K562 (cell line): Measurements from ENCODE around the gene ZMYND15. TPM values are rescaled to one million over a fixed set of nuclear protein-coding genes. Genes with fewer than 3 reads are reported as not detected.

Experiments used
- ATAC-seq: fragments of 200-7000 bp; cut with Tn5 transposase; 3 replicates; pipeline ENCODE4 v1.9.1; 2020; ENCODE audit warnings: moderate library complexity
- BruUV-seq: library from RNA; stranded (reverse); fragments of 400-500 nt; replicated peaks from 2 replicates; lab custom pipeline; 2021; lab: Mats Ljungman, UMichigan
- CTCF ChIA-PET: fragments of 300-600 bp; formaldehyde crosslinking; extraction: SDS; loops from one replicate; lab custom pipeline; 2021; ENCODE audit warnings: low intra/inter-chr PET ratio; lab: Yijun Ruan, JAX
- POLR2A ChIA-PET: fragments of 300-600, 350-650 bp; sonication (Branson Sonifier 250); formaldehyde crosslinking; extraction: SDS; loops from one replicate; lab custom pipeline; 2021; ENCODE audit warnings: antibody characterized with exemption, inconsistent platforms; lab: Yijun Ruan, JAX
- DNase-seq, 4 experiments: peaks; one replicate each; pipeline versions ENCODE4 v3.0.0 to v3.0.0-alpha.2; 2011 to 2018; ENCODE audit warnings: low spot score in 3 of 4, mixed read lengths in 3 of 4; ENCODE audit errors: extremely low read depth in 1 of 4
- FAIRE-seq: peaks from 2 replicates; lab custom pipeline; 2011; peaks lifted over from hg19 to GRCh38; lab: Jason Lieb, UNC
- H2AFZ ChIP-seq: 2 replicates; pipeline ENCODE4 v1.6.0; 2011; ENCODE audit warnings: low read depth, low read length, control low read depth, inconsistent platforms
- H3K27ac ChIP-seq: fragments of 200-600 bp; 3 replicates; pipeline ENCODE4 v1.8.0; 2011; ENCODE audit warnings: low read depth, mild to moderate bottlenecking, control low read depth, inconsistent platforms, low read length, moderate library complexity, mixed read lengths; ENCODE audit errors: extremely low read depth
- H3K27me3 ChIP-seq, 2 experiments: fragments of 300-600 bp in 1 of 2; 2 replicates in 1 of 2; 3 replicates in 1 of 2; pipeline versions ENCODE4 v1.6.0 to v1.8.0; 2011; ENCODE audit warnings: inconsistent platforms in 2 of 2, low read length in 2 of 2, mild to moderate bottlenecking in 1 of 2, mixed read lengths in 1 of 2, moderate library complexity in 1 of 2; ENCODE audit not compliant: control insufficient read depth in 2 of 2, insufficient read depth in 2 of 2
- H3K36me3 ChIP-seq: fragments of 300-600 bp; 3 replicates; pipeline ENCODE4 v1.8.0; 2011; ENCODE audit warnings: mild to moderate bottlenecking, low read length, inconsistent platforms; ENCODE audit not compliant: control insufficient read depth, insufficient read depth
- H3K4me1 ChIP-seq, 2 experiments: fragments of 200-600 bp in 1 of 2; replicated peaks in 1 of 2; 2 replicates in 1 of 2; 3 replicates in 1 of 2; pipeline versions ENCODE4 v1.5.1 to v1.8.0; 2011; ENCODE audit warnings: inconsistent platforms in 2 of 2, low read length in 2 of 2, mild to moderate bottlenecking in 1 of 2, mixed read lengths in 1 of 2, moderate library complexity in 1 of 2; ENCODE audit not compliant: control insufficient read depth in 2 of 2, insufficient read depth in 2 of 2
- H3K4me2 ChIP-seq: 2 replicates; pipeline ENCODE4 v1.6.1; 2011; ENCODE audit warnings: low read length, control low read depth, inconsistent platforms, mixed read lengths; ENCODE audit not compliant: insufficient read depth
- H3K4me3 ChIP-seq: fragments of 200-600 bp; sonication (generic), shearing (Covaris generic); 2 replicates; pipeline ENCODE4 v1.5.1; 2016; ENCODE audit warnings: control low read depth, inconsistent platforms
- H3K79me2 ChIP-seq: fragments of 200-600 bp; 3 replicates; pipeline ENCODE4 v1.8.0; 2011; ENCODE audit warnings: low read length, inconsistent platforms; ENCODE audit not compliant: control insufficient read depth, insufficient read depth
- H3K9ac ChIP-seq, 2 experiments: 2 replicates each; pipeline versions ENCODE4 v1.6.0 to v1.6.1; 2011; ENCODE audit warnings: low read depth in 2 of 2, low read length in 2 of 2, control low read depth in 1 of 2, inconsistent platforms in 1 of 2, mild to moderate bottlenecking in 1 of 2, mixed read lengths in 1 of 2; ENCODE audit not compliant: insufficient read depth in 1 of 2
- H3K9me1 ChIP-seq: one replicate; pipeline ENCODE4 v1.6.0; 2011; ENCODE audit warnings: inconsistent platforms, mild to moderate bottlenecking, low read length, moderate library complexity; ENCODE audit not compliant: control insufficient read depth, insufficient read depth
- H3K9me3 ChIP-seq: replicated peaks from 2 replicates; pipeline ENCODE4 v1.5.1; 2011; ENCODE audit warnings: low read depth, low read length, inconsistent platforms; ENCODE audit not compliant: control insufficient read depth, insufficient read depth
- H4K20me1 ChIP-seq: replicated peaks from 2 replicates; pipeline ENCODE4 v1.6.1; 2011; ENCODE audit warnings: low read length, inconsistent platforms, mixed read lengths; ENCODE audit not compliant: control insufficient read depth, insufficient read depth
- NFIC ChIP-seq: fragments of 450-650 bp; IDR thresholded peaks from 2 replicates; pipeline ENCODE4 v1.6.1; 2017; ENCODE audit warnings: mild to moderate bottlenecking, inconsistent platforms
- ZBTB49 ChIP-seq: sonication (generic); formaldehyde crosslinking; IDR thresholded peaks from 2 replicates; pipeline ENCODE4 v1.8.0; 2022; ENCODE audit warnings: missing genetic modification reagents, mild to moderate bottlenecking, borderline replicate concordance
- WGBS: fragments of 100-300 bp; shearing (Covaris generic); methylation state at CpG from one replicate; pipeline ENCODE4 v1.1.6; 2016; ENCODE audit warnings: low coverage, mixed read lengths; ENCODE audit not compliant: insufficient coverage; ENCODE audit errors: missing lambda C conversion rate; 5-methylcytosine and 5-hydroxymethylcytosine counted together
- in situ Hi-C: fragments of 300-500 bp; cut with MboI; formaldehyde crosslinking; loops from 4 replicates; pipeline ENCODE4 v1.15.0; 2018; ENCODE audit warnings: inconsistent platforms, mixed read lengths
- intact Hi-C: fragments of 100-400 bp; cut with micrococcal nuclease; formaldehyde crosslinking; loops from 2 replicates; pipeline ENCODE4 v1.14.2; 2022
- polyA plus RNA-seq, 8 experiments: library from polyadenylated mRNA; depleted of rRNA in 4 of 8; stranded (reverse) in 5 of 8; unstranded in 3 of 8; fragments of >200 nt; fragmentation: Nextera tagmentation in 2 of 8; fragmentation: Illumina TruSeq in 1 of 8; extraction: Ambion mirVana in 2 of 8; extraction: Trizol in 1 of 8; gene quantifications; 2 replicates each; pipeline versions ENCODE4 v1.2.1 to v1.2.3, GENCODE V29; 2011 to 2014; ENCODE audit warnings: inconsistent platforms in 1 of 8, missing spikeins in 1 of 8
- total RNA-seq, 7 experiments: library from RNA; depleted of rRNA in 6 of 7; stranded (reverse); fragments of >200 nt in 6 of 7; fragmentation: Illumina TruSeq in 2 of 7; extraction: Trizol in 2 of 7; gene quantifications; 2 replicates each; pipeline versions ENCODE4 v1.2.1 to v1.2.3, GENCODE V29; 2011 to 2021; ENCODE audit warnings: low replicate concordance in 1 of 7

ZMYND15 gene
- total and polyA plus RNA-seq, 9 of the 15 experiments (the other 6 are each of a cell fraction or from before 2014, with no cell fraction given) = 0.09 TPM; not detected in 8

GRCh38 chr17:4719684-4720221 is 19.9 kb upstream of the ZMYND15 start:
- 78% methylated on average over 6 of the region's 15 CpGs for whole genome bisulfite sequencing
- H2AFZ ChIP-seq = no peak overlapping the region
- peaks cover 11 to 13% of the 10 kb centered on the region in 2 experiments for H3K4me1 ChIP-seq
- ChIA-PET POLR2A (interaction anchor here (0.6 kb wide), 1 partner anchor 10 kb away, joined by 3 read pairs; no protein-coding TSS in a partner anchor), CTCF (no interaction called here)
- no peak for ATAC-seq
- no peaks in the 10 kb centered on the region for H3K36me3 ChIP-seq
- no TSS peak for BruUV-seq
- H4K20me1 ChIP-seq = 0 out of 2 replicates have a peak, but pooled peaks cover 3% of the 10 kb centered on the region
- H3K9ac ChIP-seq = no peak overlapping the region; a peak in 1 of 4 replicates
- H3K79me2 ChIP-seq = no peaks in the 10 kb centered on the region
- no peak overlapping the region for H3K27ac ChIP-seq
- H3K9me1 ChIP-seq = no peaks in the 10 kb centered on the region
- no peak for FAIRE-seq
- no peaks in the 10 kb centered on the region for H3K9me3 ChIP-seq
- no peaks in the 10 kb centered on the region for H3K27me3 ChIP-seq
- H3K4me3 ChIP-seq = no peak overlapping the region
- no peak overlapping the region for H3K4me2 ChIP-seq
- DNase-seq = no peak
- in situ Hi-C loops (no loop called here), intact Hi-C loops (no loop called here)
- TF ChIP-seq NFIC (peak; percentile 73), ZBTB49 (CRISPR knock-in tag) (no peak)
